GM12891 (cell line): ENCODE measurements around the gene UBE2S.
A peak's percentile ranks its signal among the peaks of the same experiment; 100 is the strongest.
"Not testable (repeated sequence)": the region's sequence is repeated elsewhere in the genome, so short reads cannot be mapped to it uniquely, and the experiment has no call there.

Source experiments
- DNase-seq: peaks from one replicate; pipeline ENCODE4 v3.0.0; 2011; ENCODE audit warnings: low spot score; ENCODE audit not compliant: insufficient read length
- FAIRE-seq: peaks from 2 replicates; lab custom pipeline; 2011; peaks lifted over from hg19 to GRCh38; lab: Jason Lieb, UNC
- PAX5 ChIP-seq: IDR thresholded peaks from 2 replicates; pipeline ENCODE4 v1.6.1; 2011; ENCODE audit warnings: low read length, moderate library complexity, mild to moderate bottlenecking; ENCODE audit not compliant: insufficient read depth, severe bottlenecking
- POLR2A ChIP-seq: IDR thresholded peaks from 2 replicates; pipeline ENCODE4 v1.6.1; 2011; ENCODE audit warnings: low read depth, low read length, control low read depth
- POLR2AphosphoS5 ChIP-seq: IDR thresholded peaks from 2 replicates; pipeline ENCODE4 v1.6.1; 2011; ENCODE audit warnings: low read depth, low read length, control low read depth
- POU2F2 ChIP-seq: IDR thresholded peaks from 2 replicates; pipeline ENCODE4 v1.6.1; 2011; ENCODE audit warnings: low read depth, mild to moderate bottlenecking, control low read depth, low read length, moderate library complexity
- SPI1 ChIP-seq: IDR thresholded peaks from 2 replicates; pipeline ENCODE4 v1.6.1; 2011; ENCODE audit warnings: low read depth, low read length, control low read depth
- TAF1 ChIP-seq: IDR thresholded peaks from 2 replicates; pipeline ENCODE4 v1.6.1; 2011; ENCODE audit warnings: low read depth, low read length, control low read depth

The UBE2S gene

DNA sequence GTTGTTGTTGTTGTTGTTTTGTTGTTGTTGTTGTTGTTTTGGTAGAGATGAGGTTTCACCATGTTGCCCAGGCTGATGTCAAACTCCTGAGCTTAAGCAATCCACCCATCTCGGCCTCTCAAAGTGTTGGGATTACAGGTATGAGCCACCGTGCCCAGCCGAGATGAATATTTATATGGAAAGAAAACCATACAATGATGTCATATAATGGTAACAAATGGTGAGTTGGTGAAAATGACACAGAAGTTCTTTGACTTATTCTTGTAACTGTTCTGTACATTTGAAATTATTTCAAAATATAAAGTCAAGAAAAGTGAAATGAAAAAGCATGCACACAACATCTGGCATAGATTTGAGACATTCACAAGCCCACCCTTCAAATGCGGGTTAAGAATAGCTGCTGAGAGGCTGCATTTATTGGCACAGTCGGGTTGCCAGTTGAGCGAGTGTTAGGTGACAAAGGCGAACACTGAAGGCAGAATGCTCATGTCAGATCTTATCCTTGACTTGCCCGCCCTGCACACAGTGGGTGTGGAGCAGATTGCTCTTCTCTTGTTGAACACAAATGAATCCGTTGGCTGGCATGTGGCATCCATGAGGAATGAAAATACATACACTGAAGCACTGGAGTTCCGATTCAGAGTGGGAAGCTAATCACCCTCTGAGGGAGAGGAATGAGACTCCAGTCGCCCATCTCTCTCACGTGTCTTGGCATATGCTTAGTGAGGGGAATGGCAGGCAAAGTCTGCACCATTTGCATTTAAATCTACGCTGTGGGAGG lies 15.8 kb upstream of the UBE2S start:
- TF ChIP-seq POU2F2 (no peak), PAX5 (no peak), TAF1 (no peak), SPI1 (no peak), POLR2A (no peak), POLR2AphosphoS5 (no peak)
- no peak for DNase-seq
- FAIRE-seq = no peak

DNA sequence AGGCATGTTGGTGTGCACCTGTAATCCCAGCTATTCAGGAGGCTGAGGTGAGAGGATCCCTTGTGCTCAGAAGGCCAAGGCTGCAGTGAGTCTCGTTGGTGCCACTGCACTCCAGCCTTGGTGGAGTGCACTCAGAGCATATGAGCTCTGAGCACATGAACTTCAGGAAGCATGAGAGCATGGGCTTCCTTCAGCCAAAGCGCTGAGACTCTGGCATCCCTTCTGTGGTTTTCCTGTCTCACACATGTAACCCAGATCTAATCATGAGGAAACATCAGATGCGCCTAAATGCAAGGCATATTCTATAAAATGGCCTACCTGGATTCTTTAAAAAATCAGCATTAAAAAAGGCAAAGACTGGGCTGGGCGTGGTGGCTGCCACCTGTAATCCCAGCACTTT lies 13.7 kb upstream of the UBE2S start:
- FAIRE-seq, DNase-seq: not testable (repeated sequence)

DNA sequence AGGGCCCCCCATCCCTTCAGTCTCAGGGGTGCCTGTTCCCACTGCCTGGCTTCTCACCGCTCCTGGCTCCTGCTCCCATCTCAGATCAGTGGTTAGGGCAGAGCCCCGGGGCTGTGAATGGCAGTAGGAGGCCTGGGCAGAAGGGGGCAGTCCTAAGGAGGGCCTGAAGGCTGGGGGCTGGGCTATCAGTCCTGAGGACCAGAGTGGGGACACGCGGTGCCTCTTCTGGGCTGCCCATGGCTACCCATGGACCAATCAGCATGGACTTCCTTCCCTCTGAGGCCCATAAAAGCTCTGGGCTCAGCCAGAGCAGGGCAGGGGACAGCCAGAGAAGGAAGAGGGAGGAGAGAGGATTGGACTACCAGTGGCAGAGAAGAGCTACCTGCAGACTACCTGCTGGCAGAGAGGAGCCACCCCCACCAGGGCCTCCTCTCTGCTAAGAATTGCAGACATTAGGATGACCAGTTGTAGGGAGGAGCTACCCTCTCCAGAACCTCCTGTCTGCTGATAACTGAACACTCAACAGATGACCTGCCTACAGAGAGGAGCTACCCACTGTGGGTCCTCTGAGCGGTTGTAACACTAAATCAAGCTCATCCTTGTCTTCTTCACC lies 12.1 kb upstream of the UBE2S start:
- DNase-seq (no peak), FAIRE-seq (no peak)
- TF ChIP-seq SPI1 (no peak), POLR2A (no peak), POLR2AphosphoS5 (no peak), PAX5 (no peak), TAF1 (no peak), POU2F2 (no peak)

DNA sequence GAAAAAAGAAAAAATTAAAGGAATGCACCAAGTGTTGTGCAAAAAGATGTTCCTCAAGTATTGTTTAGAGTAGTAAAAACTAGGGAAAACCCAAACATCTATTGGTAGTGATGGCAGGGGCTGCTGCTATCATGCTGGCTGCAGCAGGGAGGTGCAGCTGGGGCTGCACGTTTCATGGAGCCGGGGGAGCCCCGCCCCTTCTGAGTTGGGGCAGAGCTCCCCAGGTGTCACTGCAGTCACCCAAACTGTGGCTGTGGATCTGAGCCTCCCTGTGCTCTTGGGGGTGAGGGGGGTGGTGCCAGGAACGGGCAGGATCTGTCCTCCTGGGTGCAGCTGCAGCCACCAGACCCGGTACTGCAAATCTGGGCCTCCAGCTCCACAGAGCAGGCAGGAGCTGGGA lies 11.5 kb upstream of the UBE2S start:
- FAIRE-seq (no peak), DNase-seq (no peak)
- TF ChIP-seq SPI1 (no peak), TAF1 (no peak)

DNA sequence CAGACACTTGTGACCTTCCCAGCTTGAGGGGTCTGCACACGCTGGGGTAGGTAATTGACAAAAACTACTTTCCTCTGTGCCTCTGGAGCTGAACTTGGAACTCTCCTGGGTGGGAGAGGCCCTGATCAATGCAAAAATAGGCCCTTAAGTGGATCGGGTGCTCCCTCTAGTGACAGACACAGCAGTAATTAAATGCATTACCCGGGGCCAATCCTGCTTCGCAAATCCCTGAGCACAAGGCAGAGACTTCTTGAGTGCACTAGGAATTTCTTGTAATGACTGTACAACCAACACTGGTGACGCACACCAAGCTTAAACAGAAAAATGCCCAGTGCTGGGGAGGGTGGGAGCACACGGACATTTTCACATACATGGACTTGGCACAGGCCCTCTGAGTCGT lies 10.6 kb upstream of the UBE2S start:
- no peak for TF ChIP-seq POLR2A
- no peak for TF ChIP-seq POU2F2
- TF ChIP-seq POLR2AphosphoS5 = no peak
- FAIRE-seq (peak; percentile 56), DNase-seq (no peak)

DNA sequence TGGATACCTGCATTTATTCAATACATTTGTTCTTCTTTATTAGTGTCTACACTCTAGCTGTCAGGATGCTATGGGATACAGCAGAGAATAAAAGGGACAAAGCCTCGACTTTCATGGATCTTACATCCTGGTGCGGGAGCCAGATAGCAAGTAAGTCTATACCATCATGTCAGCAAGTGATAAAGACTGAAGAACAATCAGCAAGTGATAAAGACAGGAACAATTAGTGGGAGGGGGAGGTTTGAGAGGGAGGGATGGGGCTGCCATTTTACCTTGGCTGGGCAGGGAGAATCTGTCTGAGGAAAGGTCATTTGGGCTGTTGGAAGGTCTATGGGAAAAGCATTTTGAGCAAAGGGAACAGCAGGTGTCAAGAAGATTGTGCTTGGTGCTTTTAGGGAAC lies 2.6 kb upstream of the UBE2S start:
- no peak for DNase-seq
- TF ChIP-seq POLR2A = no peak
- TF ChIP-seq PAX5 = no peak
- TF ChIP-seq POLR2AphosphoS5 = no peak
- TF ChIP-seq POU2F2 = no peak
- no peak for TF ChIP-seq TAF1
- no peak for TF ChIP-seq SPI1
- FAIRE-seq = no peak

DNA sequence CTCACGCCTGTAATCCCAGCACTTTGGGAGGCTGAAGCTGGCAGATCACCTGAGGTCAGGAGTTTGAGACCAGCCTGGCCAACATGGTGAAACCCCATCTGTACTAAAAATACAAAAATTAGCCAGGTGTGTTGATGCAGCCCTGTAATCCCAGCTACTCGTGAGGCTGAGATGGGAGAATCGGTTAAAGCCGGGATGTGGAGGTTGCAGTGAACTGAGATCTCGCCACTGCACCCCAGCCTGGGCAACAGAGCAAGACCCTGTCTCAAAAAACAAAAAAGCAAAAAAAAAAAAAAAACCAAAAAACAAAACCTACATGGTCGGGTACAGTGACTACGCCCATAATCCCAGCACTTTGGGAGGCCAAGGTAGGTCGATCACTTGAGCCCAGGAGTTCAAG lies 1.6 kb upstream of the UBE2S start:
- DNase-seq, FAIRE-seq: not testable (repeated sequence)

DNA sequence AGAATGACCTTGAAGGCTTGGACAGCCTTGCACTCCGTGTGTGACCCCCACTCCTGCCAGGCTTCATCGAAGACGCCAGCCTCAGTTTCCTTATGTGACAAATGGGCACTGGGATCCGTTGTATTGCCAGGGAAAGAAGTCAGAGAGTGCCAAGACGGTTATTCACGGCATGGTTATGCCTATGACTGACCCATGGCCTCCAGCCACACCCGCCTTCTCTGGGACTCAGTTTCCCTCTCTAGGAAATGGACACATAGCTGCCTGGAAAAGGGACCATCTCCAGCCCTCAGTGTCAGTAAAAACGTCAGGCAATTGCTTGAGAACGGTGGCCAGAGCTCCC lies 915 bp upstream of the UBE2S start:
- no peak for FAIRE-seq
- DNase-seq = no peak
- TF ChIP-seq POLR2AphosphoS5 (no peak), SPI1 (no peak), POU2F2 (no peak), TAF1 (no peak), PAX5 (no peak), POLR2A (no peak)

DNA sequence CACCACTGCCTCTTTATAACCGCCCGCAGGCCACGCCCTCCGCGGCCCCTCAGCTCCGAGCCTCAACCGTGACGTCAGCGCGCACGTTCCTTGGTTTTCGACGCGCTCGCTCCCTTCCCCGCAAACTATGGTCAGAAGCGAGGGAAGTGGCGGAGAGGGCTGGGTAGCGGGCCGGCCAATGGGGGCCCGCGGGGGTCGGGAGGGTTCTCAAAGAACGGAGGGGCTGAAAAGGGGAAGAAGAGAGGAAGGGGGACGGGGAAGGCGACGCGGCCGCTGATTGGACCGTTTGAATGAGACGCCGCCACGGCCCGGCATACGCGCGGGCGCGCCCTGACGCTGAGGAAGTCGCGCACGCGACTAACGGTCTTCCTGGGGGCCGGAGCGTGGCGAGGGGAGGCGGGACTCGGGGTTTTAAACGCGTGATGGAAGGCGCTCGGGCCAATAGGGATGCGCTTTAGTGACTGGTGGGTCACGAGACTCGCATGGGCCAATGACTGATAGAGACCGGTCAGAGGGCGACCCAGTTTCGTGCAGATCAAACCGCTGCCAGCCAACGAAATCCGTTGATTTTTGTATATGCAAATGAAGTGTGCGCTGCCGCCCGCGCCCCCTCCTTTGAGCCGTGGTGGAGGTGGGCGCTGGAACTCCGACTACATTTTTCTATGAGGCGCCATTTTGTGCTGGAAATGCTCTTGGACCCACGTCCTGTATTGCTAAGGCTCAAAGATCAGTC lies 378 bp upstream of the UBE2S start:
- peak; percentile 96 for FAIRE-seq

DNA sequence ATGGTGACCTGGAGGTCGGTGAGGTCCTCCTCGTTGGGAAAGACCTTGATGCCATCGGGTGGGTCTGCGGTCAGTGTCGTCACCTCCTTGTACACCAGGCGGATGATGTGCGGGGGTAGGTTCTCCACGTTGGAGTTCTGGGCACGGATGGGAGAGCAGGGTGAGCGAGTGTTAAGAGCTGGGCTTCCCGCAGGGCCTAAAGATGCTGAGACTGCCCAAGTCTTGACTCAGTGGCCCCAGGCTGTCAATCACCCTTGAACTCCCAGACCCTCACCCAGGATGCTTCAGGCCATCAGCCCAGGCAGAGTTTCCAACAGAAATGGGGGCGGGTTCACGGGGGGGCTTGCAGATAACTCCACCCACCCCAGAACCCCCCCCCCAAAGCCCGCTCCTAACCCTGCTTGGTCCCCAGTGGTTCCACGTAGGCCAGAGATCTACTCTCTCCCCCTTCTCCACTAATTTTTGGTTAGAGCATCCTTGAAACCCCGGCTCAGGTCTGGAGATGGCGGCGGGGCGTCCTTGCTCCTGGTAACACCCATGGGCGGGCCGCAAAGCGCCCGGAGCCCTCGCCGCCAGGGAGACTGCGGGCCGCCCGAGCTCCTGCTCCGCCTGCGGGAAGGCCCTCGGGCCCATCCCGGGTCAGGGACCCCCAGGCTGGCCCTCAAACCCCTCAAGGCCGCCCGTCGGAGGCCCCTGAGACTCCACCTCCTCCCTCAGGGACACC lies 600 bp downstream of the UBE2S start:
- DNase-seq (no peak), FAIRE-seq (no peak)

More for the DNA sequence above, 378 bp upstream of the UBE2S start:
- peak; percentile 96 for DNase-seq
- TF ChIP-seq POLR2A = peak; percentile 73; the same call in 1 of the 2 replicates
- peak; percentile 66 for TF ChIP-seq POLR2AphosphoS5
- peak; percentile 70 for TF ChIP-seq PAX5
- TF ChIP-seq POU2F2 = peak; percentile 98
- peak; percentile 75 for TF ChIP-seq SPI1
- TF ChIP-seq TAF1 = peak; percentile 80; the same call in 1 of the 2 replicates

More for the DNA sequence above, 600 bp downstream of the UBE2S start:
- TF ChIP-seq PAX5 = no peak
- no peak for TF ChIP-seq TAF1
- no peak for TF ChIP-seq POLR2AphosphoS5
- no peak for TF ChIP-seq POLR2A
